Measurements from ENCODE around the gene CCDC28B.

The CCDC28B gene

DNA sequence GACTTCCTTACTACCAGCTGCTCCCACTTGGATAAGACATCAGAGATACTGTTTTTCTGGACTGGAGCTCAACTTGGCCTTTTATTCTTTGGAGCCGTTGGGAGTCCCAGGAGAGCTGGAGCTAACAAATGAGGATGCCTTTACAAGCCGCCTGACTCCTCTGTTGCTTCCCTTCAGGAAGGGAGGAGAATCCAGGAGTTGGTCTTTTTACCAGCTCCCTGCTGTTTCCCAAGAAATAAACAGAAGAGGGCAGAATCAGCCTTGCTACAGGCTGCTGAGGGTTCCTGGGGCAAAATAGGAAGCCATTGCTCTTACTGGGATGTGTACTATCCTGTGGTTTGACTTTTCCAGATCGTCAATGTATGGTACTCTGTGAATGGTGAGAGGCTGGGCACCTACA is 23.3 kb downstream of the CCDC28B start:
- DNase-seq = no peak

DNA sequence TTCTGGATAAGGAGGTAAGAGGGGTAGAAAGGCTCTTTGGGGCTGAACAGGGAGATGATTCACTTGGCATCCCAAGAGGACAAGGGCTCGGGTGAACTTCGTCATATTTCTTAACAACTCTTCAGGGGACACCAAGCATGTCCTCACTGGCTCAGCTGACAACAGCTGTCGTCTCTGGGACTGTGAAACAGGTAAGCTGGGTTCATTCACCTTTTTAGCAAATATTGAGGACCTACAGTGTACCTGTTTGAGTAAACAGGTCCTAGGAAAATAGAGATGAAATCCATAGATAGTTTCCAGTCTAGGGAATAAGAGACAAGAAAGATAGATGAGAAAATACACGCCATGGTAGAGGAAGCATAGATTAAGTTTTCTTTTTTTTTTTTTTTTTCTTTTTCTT is 23.9 kb downstream of the CCDC28B start:
- no peak for DNase-seq

DNA sequence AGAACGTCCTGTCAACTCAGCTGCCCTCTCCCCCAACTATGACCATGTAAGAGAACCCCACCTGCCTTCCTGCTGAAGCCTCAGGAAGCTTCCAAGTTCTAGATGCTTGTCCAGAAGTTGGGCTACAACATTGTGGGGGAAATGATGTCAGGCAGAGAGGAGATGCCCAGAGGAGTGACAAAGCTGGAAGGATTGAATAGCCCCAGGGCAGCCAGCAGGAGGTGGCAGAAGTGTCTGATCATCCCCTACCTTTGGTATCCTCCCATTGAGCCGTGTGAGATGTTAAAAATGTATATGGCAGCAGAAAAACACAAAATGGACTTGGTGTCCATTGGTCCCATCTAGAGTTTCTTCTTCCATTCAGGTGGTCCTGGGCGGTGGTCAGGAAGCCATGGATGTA is 28.4 kb downstream of the CCDC28B start:
- no peak for DNase-seq

DNA sequence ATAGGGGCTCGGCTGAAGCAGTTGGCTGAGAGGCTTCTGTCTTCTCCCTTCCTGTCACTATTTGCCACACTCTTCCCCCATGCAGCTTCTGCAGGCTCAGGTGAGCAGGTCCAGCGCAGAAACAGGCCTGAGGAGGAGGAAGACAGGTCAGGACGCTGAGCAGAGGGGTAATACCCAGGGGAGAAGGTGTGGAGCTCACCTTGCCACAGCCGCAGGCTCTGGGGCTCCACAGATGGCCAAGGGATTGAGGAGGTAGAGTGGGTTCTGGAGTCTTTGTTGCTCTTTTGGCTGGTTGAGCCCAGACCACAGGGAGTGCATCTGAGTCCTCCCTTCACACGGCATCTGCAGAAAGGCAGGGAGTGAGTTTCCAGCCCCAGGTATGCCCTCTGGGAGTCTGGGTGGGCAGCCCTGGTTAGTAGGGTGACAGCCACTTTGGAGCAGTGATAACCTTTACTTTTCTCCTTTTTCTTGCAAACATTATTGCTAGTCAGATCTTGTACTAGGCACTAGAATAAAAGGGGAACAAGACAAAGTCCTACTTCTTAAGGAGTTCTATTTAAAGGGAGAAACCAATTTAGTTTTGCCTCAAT is 31.5 kb downstream of the CCDC28B start:
- DNase-seq = no peak

DNA sequence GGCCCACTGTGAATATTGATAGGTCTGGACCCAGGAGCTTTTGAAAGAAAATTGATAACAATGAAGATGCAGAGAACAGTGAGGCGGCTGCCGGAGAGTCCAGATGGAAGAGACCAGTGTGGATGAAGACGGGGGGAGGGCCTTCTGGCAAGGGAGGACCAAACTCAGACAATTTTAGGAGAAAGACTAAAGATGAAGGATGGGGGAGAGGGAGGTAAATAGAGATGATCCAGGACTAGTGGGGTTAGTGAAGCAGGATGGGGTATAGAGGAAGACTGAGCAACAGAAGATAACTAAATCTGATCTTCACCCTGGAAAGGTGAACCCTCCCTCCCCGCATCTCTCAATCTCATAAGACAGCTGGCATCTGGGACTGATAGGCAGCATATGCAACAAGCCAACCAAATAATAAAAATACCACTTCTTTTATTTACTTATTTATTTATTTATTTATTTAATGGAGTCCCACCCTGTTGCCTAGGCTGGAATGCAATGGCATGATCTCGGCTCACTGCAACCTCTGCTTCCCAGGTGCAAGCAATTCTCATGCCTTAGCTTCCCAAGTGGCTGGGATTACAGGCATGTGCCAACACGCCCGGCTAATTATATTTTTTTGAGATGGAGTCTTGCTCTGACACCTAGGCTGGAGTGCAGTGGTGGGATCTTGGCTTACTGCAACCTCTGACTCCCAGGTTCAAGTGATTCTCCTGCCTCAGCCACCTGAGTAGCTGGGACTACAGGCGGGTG is 32.3 kb downstream of the CCDC28B start:
- DNase-seq = no peak

DNA sequence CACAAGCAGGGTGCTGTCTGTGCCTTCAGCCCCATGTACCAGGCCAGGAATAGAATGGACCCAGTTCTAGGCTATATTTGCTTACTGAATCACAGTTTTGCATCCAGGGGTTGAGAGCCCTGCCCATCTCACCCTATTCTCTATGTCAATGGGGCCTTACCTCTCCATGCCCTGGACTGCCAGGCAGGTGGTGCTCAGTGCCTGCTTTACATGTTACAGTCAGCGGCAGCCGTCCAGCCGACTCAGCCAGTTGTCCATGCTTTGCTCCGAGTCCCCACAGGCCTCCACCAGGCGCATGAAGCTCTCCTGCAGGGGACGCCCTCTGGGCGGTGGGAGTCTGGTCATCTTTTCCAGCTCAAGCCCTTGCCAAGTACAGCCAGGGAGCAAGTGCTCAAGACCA is 34.4 kb downstream of the CCDC28B start:
- DNase-seq = no peak

DNA sequence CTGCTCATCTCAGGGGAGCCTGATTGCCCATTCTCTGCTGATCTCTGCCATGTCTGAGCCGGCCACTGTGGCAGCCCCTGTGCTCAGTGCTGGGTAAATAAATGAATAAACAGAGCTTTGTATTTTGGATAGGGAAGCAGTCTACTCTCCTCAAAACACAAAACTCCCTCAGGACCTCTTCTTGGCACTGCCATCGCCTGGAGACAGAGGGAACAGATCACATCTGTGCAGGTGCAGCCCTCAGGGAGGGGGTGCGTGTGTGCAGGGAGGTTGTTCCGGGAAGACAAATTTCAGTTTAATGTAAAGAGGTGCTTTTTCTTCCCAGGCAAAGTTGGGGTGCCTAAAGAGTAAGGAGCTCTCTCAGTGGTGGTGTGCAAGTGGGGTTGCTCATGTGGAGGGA is 38.9 kb downstream of the CCDC28B start:
- DNase-seq = peak; percentile 66

DNA sequence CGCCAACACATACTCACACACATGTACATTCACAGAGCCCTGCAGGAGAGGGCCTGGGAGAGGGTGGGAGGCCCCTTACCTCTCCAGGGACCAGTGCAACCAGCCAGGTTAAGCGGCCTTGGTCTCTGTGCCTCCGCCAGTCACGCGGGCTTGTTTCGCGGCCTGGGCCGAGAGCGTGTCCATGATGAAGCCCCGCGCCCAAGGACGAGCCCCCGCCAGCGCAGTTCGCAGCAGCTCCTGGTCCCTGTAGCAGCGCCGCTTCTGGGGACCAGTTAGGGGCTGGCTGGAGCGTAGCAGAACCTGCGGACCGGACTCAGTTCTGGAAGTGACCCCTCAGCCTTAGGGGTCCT is 39.4 kb downstream of the CCDC28B start:
- peak; percentile 77 for DNase-seq

DNA sequence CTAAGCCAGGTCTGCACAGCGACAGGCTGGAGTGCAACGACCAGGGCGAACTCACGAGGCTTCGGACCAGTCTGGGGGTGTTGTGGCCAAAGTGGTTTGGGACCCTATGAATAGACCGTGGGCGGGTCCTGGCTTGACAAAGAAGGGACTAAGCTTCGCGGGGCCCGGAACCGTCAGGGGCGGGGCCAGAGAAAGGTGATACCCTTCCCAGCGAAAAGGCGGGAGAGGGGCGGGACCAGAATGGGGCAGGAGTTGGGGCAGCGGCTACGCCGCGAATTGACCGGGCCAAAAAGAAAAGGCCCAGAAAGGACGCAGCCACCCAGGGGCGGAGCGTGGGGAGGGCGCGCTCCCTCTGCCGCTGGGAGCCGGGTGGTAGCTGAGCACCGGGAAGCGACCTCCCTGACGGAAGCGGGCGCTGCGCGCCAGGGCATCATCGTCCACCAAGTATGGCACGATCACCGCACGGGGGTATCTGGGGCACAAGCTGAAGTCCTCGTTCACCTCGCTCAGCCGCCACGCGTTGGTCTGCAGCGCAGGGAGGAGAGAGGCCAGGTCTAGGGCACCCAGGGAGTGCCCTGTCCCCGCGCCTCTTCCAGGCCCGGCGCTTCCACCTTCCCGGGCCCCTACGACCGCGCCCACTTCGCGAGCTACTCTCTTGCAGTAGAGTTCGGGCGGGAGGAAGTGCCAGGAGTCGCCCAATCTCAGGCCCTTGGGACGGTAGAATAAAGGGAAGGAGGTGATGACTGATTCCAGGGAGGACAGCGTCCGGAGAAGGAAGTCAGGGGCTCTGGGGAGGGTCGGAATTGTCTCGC is 40.0 kb downstream of the CCDC28B start:
- DNase-seq = peak; percentile 84

DNA sequence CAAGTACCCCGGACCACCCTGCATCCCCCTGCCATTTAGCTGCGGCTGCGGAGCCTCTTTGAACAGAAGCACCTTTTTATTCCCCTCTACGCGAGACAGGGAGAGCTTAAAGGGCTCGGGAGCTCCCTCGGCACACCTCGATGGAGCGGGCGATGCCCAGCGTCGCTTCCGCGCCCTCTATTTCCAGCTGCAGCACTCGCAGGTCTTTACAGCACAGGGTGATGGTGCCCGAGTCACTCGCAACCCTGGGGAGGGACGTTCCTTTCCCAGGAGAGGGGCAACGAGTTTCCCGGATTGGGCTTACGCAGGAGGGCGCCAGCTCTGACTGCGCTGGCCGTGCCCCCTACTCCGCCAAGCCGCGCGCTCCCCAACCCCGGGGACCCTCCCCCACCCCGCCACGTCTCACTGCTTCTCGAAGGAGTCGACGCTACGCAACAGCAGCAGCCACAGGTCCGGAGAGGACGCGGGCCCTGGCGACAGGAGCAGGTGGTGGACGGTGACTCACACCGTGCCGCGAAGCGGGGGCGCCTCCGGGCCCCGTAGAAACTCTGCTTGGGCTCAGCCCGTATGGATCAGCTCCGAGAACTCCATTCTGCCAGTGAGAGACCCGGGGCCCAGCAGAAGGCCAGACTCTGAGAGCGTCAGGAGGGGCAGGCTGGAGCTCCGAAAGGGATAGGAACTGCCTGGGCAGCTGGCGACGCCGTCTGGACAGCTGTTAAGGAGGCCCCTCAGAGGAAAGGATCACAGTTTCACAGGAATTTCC is 40.8 kb downstream of the CCDC28B start:
- peak; percentile 79 for DNase-seq

DNA sequence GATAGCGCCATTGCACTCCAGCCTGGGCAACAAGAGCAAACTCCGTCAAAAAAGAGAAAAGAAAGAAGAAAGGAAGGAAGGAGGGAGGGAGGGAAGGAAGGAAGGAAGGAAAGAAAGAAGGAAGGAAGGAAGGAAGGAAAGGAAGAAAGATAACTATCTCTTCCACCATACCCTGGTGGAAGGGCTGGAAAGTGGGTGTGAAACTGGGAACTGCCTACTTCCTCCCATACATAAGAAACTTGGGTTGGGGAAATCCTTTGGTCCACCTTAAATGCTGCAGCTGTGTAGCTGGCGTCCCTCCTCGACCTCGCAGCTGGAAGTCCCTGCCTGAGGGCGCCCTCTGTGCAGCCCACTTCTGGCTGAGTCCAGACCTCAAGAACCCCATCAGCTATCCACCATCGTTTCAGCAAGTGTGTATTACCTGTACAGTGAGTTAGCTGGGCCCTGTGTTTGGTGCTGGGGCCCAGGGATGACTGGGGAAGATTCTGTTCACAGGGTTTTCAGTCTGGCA is 42.0 kb downstream of the CCDC28B start:
- peak; percentile 13 for DNase-seq

DNA sequence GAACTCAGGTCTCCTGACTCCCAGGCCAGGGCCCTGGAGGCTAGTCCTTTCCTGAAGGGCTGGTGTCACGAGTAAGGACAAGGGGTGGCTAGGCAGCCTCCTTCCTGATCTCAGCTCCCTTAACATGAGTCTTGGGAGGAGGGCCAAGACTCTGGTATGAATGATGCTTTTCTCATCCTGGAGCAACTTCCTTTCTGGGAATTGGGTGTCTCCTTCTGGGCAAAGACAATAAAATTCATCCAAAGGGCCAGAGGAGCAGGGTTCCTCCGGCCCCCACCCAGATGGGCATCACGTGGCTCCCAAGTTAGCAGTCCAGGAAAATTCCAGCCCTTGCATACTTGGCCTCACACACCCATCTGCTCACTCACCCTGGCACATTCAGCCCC is 46.5 kb downstream of the CCDC28B start, which contains the start of gene FAM167B:
Gene FAM167B, plus strand, starts transcription at position 335 of the 386 bp plus-strand sequence. CDS start 200 bp downstream, outside the sequence.
- no peak for DNase-seq

DNA sequence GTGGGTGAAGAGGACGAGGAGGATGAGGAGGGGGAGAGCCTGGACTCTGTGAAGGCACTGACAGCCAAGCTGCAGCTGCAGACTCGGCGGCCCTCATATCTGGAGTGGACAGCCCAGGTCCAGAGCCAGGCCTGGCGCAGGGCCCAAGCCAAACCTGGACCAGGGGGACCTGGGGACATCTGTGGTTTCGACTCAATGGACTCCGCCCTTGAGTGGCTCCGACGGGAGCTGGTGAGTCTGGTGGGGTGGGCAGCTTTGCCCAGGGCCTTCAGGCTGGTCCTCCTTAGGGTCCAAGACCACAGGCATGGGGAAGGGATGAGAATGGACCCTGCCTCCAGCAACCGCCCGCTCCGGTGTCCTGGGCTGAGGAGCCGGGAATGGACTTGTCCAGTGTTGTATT is 47.1 kb downstream of the CCDC28B start:
- no peak for DNase-seq

DNA sequence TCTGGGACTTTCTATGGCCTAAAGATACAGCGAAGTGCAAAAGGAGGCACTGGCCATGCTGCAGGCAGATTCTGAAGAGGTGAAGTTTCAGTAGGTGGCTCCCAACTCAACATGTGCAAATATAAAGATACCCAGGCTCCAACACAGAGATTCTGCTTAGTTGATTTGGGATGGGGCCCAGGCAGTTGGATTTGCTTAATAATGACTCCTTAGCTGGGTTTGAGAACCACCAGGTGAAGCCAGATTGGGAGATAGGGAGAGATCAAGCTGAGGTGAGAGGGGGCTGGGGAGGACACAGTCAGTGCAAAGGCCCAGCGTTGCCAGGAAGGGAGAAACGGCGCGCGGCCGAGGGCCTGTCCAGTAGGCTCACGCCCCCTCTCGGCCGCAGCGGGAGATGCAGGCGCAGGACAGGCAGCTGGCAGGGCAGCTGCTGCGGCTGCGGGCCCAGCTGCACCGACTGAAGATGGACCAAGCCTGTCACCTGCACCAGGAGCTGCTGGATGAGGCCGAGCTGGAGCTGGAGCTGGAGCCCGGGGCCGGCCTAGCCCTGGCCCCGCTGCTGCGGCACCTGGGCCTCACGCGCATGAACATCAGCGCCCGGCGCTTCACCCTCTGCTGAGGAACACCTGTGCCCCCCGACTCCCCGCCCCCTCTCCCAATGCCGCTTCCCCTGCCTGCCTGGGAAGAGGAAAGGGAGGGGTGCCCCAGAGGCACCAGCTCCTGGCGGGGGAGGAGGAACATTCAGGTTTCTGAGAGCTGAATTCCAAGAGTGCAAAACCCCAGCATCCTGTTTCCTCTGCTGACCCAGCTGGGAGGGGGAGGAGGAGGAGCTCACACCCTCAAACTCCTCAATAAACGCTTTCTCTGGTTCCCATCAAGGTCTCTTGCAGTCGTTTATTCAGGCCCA is 47.8 kb downstream of the CCDC28B start:
- peak; percentile 74 for DNase-seq

DNA sequence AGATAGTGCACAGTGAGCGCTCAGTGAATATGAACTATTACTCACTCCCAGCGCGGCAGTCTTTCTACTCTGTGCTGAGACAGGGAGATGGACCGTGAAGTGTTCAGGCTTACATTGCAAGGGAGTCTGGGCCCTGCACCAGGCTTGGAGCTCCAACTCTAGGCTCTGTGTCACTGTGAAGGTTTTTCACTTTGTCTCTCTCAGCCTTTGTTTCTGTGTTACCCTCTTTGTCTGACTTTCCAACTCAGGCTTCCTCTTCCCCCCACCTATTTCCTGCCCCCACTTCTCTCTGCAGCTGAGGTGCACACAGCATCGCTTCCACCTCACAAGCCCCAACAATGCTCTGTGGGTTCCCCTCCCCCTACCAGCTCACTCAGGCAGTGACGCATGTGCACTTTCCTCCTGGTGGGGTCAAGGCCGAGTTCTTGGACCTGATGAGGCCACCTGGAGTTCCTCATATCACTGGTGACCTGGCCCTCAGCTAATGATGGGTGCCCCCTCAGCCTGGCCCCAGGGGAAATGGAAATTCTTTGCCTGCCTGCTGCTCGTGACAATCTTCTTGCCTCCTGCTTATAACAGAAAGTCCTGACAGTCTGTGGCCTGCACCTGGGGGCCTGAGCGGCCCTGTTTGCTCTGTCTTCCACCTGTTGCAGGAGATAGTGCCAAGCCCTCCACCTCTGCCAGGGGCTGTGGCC is 49.6 kb downstream of the CCDC28B start:
- DNase-seq = no peak

DNA sequence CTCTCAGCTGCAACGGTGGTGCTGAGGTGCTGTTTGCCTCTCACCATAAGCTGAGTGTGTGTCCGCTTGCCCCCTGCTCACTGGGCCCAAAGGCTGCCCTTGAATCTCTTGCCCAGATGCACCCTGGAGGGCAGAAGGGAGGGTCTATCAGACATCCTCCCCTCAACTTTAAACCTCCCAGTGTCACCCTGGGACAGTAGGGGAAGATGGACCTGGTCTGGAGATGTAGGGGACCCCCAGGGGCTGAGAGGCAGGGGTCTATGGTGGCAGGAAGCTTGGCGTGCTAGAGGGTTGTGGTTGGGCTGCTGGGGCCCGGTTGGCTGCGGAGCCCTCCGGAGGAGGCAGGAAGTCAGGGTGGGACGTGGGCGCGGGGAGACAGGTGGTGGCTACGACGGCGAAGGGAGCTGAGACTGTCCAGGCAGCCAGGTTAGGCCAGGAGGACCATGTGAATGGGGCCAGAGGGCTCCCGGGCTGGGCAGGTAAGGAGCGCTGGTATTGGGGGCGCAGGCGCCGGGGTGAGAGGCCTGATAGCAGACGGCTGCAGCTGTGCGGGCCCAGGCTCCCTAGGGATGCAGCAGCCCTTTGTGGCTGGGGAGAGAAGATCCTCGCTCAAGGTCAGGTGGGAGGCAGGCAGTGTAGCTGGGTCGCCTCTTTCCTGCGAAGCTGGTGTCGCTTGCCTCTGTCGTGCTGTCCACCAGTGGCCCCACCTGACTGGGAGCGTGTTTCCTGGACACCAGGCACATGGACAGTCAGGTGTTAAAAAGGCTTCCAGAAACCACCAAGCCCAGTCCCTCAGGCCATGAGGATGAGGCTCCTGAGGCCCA is 50.7 kb downstream of the CCDC28B start, which contains the start of gene LCK:
Gene LCK, plus strand, starts transcription at position 373 of the 824 bp plus-strand sequence. CDS start 23,065 bp downstream, outside the sequence.
- DNase-seq = no peak

All from NCI-H1092 treated with DMSO at 0.1 percent for 48 hours (cell line).